ENCODE data around the gene DPM2.

GRCh38 chr9:127963041-127963358 lies 25.3 kb upstream of the DPM2 start:
- no peak for TF ChIP-seq CTCF (IDR thresholded peaks at IDR 0.05; ENCODE audit: insufficient read depth, low read length)
- no peak for TF ChIP-seq REST (IDR thresholded peaks at IDR 0.05; ENCODE audit: insufficient replicate concordance, low read depth)
- TF ChIP-seq SPI1 (IDR thresholded peaks at IDR 0.05; ENCODE audit: borderline replicate concordance, low read depth) = no peak
